Measurements from ENCODE around the gene UBAC2.
"Not testable (repeated sequence)": the region's sequence is repeated elsewhere in the genome, so short reads cannot be mapped to it uniquely, and the experiment has no call there.

The UBAC2 gene

DNA sequence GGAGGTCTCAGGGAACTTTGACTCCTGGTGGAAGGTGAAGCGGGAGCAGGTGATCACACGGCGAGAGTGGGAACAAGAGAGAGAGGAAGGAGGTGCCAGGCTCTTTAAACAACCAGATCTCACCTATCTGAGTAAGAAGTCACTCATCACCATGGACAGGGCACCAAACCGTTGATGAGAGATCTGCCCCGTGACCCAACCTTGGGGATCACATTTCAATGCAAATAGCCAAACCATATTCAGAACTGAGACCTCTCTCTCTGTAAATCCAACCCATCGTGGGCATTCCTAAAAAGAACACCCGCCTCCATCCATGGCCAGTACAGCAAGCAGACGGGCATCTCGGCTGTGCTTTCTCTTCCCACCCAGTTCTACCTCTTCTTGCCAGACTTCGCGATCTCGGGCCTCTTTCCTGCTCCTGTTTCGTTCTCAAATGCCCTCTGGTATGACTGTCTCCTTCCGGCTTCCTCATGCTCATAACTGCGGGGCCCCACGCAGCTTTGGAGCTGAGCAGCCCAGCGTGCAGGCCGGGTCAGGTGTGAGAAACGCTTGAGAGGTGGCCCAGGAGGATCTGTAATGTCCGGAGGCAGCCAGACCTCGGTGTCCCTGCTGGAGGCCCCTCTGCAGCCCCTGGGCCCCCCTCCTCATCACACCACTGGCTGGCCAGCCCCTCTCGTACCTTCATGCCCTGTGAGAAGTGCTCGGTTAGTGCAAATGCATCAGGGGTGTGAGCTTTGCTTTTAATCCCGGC is 203.5 kb downstream of the UBAC2 start:
- no peak for DNase-seq

DNA sequence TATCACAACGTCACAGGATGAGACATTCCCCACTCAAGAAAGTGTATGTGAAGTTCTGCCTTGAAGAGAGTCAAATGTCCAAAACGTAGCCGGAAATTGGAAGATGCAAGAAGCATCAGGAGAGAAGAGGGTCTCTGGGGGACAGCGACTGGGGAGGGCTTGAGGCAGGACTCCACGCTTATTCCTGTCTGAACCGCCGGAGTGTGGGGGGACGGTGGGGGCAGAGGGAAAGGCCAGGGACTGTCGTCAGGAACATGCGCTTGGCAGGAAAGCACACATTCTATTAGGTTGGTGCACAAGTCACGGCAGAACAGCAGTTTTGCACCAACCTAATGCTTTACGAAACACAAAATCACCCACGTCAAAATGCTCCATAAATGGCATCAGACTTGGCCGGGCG is 205.3 kb downstream of the UBAC2 start:
- DNase-seq: no peak

DNA sequence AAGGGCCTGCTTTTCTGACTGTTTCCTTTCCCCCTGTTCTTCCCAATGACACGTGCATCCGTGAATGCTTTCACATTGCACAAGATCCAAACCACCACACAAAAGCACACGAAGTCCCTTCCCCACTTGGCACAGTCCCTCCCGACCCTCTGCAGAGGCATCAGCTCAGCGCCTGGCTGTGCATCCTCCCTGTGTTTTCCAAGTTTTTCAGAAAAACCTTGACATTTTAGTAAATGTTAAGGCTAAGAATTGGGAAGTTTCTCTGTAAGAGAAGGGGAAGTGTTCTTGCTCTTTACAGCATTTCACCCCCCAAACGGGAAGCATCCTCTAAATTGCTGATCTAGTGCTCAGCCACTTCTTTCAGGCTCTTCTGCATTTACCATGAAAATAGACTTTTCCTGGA is 206.1 kb downstream of the UBAC2 start:
- DNase-seq: no peak

DNA sequence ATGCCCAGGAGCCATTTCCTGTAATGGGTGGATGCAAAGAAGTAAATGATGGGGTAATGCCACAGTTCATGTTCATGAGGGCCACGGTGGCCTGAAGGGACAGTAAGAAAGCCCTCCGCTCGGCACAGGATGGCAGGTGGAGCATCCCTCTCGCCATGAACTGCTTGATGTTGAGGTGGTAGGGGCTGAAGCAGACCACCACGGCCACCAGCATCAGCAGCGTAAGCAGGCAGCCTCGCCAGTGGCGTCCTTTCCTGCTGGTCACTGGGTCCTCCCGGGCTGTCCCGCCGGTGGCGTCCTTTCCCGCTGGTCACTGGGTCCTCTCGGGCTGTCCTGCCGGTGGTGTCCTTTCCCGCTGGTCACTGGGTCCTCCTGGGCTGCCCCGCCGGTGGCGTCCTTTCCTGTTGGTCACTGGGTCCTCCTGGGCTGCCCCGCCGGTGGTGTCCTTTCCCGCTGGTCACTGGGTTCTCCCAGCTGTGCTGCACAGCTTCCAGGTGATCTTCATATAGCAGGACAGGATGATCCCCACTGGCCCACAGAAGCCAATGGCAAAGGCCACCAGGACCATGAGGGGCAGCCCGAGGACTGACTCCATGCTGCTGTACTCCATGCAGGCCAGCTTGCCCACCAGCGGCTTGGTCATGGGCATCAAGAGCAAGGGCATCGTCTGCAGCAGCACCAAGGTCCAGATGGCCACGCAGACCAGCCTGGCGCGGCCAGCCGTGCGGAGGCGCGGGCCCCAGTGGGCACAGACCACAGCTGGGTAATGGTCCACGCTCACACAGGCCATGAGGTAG is 207.4 kb downstream of the UBAC2 start:
- DNase-seq: no peak

DNA sequence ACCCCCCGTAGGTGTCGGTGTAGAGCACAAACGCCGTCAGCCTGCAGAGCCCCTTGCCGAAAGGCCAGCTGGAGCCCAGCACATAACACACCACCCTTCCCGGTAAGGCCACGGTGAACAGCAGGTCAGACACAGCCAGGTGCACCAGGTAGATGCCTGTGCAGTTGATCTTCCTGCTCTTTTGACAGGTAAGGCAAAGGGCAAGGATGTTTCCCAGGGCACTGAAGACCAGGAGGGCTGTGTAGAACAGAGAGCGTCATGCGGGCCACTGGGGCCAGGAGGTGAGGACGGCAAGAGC is 208.0 kb downstream of the UBAC2 start:
- DNase-seq: no peak

DNA sequence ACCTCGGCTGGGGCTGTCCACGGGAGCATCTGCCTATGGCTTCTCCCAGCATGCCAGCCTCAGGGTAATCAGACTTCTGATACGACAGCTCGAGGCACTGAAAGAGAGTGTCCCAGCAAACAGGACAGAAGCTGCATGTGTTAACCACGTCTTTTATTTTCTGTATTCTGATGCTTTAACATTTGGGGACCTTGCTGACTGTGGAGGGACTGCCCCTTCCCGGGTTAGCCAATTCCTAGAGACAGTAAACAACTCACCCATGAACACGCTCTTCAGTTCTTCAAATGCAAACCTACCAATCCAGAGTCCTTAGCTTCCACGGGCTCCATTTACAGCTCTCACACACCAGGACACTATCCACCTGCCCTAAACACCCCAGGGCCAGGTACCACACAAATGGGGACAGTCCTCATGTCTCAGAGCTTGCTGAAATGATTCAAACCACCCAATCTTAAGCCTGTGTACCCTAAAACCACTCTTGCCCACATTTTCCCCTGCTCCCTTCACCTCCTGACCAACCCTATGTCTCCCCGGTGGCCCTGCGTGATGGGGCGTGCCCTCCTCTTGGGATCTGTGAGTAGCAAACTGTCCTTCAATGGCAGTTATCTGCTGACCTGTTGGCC is 208.9 kb downstream of the UBAC2 start:
- DNase-seq: not testable (repeated sequence)

DNA sequence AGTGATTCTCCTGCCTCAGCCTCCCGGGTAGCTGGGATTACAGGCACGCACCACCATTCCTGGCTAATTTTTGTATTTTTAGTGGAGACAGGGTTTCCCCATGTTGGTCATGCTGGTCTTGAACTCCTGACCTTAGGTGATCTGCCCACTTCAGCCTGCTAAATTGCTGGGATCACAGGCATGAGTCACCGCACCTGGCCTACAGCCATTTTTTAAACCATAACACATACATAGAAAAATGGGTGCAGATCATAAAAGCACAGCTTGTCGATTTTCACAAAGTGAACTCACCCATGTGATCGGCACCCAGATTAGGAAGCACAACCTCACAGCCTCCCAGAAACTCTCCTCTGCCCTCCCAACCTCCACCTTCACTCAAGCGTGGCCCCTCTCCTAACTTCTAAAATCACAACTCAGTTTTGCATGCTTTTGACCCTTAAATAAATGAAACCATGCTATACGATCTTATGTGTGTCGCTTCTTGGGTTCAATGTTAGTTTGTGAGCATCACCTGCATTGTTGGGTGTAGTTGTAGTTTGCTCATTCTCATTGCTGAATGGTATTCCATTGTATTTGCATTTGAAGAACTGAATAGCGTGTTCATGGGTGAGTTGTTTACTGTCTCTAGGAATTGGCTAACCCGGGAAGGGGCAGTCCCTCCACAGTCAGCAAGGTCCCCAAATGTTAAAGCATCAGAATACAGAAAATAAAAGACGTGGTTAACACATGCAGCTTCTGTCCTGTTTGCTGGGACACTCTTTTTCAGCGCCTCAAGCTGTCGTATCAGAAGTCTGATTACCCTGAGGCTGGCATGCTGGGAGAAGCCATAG is 210.2 kb downstream of the UBAC2 start:
- not testable (repeated sequence) for DNase-seq

DNA sequence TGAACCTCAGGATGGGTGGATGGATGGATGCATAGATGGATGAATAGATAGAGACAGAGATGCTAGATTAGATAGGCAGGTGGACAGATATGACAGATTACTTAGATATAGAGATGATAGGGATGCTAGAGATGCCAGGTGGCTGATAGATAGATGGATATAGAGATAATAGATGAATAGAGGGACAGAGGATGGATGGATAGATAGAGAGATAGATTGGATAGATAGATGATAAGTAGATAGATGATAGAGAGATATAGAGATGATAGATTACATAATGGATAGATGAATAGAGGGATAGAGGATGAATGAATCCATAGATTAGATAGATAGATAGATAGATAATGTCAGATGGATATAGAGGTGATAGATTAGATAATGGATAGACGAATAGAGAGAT is 212.2 kb downstream of the UBAC2 start:
- no peak for DNase-seq

DNA sequence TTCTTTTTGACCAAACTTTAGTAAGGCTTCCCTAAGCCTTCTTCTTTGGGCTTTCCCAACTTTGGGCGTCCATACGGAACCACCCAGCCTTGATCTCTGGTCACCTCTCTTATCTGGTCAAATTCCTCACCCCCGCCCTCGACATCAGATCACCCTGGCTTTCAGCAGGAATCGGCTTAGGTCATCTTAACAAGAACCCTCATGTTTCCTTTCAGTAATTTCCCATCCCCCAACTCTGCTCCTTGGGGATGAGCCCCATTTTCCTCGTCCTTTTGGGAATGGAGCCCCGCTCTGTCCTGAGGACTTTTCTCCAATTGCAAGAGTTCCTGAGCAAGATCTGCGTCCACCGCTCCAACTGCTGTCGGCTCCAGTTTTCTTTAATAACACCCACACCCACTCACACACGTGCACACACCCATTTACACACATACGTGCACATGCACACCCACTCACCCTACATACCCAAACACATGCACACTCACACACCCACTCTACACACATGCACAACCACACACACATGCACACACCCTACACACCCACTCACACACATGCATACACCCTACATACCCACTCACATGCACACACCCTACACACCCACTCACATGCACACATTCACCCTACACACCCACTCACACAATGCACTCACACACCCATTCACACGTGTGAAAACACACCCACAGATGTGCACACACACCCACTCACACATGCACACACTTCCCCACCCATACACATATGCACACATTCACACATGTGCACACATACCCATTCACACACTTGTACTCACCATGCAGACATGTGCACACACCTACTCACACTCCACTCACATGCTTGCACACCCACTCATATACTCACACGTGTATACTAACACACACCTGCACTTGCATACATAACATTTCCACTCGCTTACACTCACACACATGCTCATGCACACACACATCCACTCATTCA is 213.7 kb downstream of the UBAC2 start:
- DNase-seq: no peak

DNA sequence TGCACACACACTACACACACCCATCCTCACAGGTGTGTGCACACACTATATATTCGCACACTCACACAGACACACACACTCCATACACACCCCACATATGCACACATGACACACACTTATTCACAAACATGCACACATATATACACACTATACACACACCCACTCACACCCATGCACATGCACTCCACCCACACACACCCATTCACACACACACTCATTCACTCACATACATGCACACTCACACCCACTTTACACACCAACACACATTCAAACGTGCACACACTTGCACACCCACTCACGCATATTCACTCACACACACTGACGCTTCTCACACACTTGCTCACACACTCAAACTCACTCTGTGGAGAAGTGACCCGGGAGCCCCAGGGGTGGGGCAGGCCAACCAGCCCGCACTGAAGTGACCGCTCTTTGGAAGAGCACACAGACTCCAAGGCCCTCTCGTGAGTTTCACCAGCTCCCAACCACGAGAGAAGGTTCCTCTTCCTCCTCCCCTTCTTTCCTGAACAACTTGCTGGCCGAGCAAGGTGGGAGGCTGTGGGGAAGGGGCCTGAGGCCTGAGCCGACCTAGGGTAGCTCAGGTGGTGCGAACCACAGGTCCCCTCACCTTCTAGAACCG is 214.5 kb downstream of the UBAC2 start:
- DNase-seq: no peak

DNA sequence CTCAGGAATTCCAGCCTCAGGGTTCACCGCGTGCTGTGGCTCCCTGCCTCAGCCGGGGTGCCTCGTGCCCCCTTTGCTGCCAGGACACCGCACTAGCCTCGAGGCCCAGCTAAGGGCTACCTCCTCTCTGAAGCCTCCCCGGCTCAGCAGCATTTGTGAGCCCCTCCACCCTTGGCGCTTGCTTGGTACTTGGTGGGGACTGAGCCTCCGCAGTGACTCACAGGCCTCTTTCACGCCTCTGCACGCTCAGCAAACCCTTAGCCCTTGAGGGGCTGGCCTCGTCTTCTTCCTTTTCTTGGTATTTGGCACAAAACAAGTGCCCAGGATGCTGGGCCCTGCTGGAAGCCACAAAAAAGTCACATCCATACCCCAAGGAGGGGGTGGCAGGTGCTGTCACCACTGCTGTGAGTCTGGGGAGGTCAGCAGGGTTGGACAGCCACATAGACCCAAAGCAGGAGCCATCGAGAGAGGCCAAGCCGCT is 215.2 kb downstream of the UBAC2 start:
- no peak for DNase-seq

DNA sequence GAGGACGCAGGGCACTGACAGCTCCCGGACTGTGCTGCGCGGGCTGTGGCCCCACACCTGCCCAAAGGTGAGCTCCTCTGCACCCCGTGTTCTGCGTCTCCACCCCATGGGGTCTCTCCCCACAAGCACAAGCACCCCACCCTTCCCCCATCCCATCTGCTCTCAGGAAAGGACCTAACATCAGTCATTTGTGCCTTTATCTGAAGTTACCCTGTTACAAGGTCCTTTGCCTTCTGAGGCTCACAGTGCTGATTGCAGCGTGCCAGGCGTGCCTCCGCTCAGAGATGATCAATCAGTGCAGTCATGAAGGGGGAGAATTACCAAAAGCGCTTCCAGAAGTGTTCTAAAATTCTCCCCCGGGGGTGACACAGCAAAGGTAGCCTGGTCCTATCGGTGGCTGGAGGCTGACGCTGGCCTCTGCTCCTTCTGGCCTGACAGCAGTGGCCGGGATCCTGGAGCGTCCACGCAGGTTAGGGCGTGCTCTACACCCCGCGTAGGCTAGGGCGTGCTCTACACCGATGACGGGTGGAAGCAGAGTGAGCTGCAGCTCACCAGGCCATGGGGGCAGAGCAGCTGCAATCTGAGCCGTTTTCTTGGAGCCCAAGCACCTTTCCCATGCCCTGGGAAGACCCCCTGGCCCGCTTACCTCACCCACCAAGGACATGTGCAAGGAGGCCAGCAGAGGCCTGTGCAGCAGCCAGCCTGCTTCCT is 215.9 kb downstream of the UBAC2 start:
- no peak for DNase-seq

DNA sequence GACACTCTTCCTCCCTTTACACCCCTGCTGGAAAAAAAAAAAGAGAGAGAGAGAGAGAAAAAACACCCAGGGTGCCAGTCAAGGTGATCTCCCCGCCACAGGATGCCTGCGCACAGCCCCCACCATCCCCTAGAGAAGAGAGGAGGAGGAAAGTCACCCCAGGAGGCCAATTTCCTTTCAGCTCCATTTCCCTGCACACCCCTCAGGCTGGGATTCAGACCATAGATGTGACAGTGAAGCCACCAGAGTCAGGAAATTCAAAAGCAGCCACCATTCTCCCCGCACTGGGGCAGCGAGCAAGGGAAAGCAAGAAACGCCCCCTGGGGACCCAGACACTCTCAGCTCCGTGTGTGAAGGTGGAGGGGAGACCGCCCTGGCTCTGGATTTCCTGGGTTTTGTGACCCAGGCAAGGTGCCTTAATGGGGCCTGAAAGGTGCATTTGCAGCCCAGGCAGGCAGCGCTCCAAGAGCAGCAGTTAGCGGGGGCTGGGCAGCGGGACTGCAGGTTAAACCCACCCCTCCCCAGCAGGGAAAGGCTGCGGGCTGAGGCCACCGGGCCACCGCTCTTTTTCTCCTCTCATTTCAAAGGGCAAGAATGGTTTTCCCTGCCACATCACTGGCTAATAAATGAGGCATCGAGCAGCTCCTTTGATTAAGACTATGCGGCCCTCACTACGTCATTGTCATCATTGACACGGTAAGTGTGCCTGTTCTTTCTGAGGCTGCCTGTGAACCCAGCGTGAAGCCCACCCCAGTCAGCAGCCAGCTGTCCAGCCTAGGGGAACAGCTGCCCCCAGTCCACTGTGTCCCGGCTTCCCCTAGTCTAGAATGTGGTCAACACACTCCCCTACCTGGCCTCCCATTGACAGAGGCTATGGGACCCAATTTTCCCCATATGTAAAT is 216.8 kb downstream of the UBAC2 start:
- DNase-seq: no peak

DNA sequence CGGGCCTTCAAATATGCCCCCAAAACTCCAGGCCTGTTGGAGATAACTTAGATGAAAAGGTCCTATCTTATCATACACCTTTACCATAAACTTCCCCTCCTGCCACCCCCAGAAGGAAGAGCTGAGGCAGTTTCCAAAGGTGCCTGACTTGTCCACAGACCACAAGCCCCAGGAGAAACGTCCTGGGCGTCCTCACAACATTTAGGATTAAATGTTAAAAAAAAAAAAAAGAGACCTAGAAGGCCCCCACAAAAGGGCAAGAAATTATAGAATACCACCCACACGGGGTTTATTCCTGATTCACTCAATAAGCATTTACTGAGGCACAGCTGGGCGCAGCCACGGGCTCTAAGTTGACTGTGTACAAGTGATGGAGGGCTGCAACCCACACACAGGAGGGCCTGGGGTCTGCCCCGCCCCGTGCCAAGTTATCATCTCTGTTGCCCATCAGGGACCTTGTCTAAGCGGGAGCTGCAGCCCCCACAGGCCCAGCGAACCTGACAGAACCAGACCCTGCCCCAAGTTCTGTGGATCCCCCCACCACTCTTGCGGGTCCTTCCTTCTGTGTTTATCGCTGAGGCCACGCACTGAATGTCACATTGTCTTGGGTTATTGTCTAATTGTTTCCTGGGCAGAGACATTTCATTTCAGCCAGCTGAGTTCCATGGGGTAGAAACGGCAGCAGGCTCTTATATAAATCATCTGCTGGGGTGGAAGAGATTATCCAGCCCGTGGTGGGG is 217.6 kb downstream of the UBAC2 start:
- DNase-seq: no peak

DNA sequence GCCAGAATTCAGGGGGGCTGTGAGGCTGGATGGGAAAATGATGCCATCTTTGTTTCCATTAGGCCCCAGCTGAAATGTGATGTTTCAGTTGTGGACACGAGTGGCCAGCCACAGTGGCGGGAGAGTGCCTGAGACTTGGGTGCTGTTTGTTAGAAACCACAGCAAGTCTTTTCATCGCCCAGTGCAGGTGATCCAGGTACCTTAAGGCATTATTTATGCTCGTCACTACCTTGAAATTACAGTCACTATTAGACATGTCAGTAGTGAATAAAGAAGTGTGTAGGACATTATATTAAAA is 218.1 kb downstream of the UBAC2 start:
- no peak for DNase-seq

DNA sequence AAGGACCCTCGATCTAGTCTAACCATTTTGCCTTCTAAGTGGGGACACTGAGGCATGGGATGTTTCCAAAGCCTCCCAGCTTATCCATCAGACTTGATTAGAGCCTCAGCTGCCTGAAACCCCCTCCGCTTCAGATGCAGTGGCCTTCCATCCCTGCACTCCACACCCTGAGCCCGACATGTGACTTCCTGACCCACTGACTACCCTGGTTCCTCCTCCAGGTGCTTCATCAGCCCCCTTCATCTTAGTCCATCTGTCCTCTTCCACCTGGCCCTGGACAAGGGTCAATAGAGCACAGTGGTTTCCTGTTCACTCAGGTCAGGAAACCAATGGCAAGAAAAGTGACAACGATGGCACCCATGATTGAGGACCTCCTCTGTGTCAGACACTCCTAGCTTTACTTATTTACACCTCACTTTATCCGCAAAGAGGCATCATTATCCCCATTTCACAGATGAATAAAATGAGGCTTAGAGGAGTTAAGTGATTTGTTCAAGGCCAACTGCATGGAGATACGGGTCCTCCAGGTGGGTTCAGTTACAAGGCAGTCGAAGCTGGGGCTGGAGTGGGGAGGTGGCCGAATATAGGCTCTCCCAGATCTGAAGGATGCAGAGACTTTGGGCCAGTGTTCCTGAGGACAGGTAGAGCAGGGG is 219.1 kb downstream of the UBAC2 start:
- no peak for DNase-seq

DNA sequence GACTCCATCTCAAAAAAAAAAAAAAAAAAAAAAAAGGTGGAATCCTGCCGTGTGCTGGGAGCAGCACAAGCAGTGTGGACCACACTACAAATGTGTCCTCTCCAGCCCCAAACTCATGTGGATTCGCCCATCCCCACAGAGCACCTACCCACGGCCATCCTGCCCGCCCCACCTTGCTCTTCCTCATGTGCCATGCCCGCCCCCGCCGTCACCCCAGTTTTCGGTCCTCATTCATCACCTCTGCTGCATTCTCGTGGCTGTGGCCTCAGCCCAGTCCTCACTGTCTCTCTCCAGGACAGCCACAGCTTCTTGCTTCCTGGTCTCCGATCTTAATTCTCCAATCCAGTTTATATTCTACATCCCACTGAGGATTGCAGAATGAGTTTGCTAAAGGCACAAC is 220.6 kb downstream of the UBAC2 start:
- no peak for DNase-seq

DNA sequence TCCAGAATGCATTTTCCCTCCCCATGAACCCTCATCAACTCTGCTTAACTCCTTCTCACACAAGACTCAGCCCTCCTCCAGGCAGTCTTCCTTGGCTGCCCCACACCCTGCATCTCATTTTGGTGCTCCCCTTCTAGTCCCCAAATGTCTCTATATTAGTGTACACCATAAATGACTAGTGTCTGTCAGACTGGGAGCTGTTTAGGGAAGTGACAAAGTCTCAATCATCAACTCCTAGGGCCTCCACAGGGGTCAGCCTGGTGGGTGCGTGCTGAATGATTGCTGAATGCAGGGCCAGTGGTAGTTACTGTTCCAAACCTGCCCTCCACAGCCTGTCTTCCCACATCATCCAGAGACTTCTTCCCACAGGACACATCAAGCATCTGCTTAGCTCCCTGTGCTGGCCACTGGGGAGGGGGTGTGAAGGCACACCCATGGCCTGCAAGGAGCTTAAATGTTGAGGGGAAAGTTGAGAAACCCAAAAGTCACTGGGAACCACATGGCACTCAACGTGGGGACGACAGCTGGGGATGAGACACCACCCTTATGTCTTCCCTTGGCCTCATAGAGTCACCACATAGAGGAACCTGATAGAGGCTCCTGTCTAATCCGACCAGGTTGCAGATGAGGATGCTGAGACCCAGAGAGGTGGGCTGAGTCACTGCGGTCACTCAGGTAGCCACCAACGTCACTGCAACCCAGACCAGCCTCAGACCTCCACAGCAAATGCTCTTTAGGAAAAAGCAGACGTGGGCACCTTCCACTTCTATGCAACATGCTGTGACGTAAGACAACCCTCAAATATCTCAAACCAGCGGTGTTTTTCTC is 221.3 kb downstream of the UBAC2 start:
- DNase-seq: no peak
